VCaP (cell line): ENCODE measurements around the gene MIOX.

ENCODE experiments used
- H3K27ac ChIP-seq: fragments of 450-650 bp; 2 replicates; pipeline ENCODE4 v1.5.1; 2017
- TF ChIP-seq, protein P1 (sequence below): fragments of 450-650 bp; conservative IDR thresholded peaks from 2 replicates; pipeline ENCODE4 v1.5.1; 2017; ENCODE audit warnings: mild to moderate bottlenecking, moderate library complexity

The MIOX gene

DNA sequence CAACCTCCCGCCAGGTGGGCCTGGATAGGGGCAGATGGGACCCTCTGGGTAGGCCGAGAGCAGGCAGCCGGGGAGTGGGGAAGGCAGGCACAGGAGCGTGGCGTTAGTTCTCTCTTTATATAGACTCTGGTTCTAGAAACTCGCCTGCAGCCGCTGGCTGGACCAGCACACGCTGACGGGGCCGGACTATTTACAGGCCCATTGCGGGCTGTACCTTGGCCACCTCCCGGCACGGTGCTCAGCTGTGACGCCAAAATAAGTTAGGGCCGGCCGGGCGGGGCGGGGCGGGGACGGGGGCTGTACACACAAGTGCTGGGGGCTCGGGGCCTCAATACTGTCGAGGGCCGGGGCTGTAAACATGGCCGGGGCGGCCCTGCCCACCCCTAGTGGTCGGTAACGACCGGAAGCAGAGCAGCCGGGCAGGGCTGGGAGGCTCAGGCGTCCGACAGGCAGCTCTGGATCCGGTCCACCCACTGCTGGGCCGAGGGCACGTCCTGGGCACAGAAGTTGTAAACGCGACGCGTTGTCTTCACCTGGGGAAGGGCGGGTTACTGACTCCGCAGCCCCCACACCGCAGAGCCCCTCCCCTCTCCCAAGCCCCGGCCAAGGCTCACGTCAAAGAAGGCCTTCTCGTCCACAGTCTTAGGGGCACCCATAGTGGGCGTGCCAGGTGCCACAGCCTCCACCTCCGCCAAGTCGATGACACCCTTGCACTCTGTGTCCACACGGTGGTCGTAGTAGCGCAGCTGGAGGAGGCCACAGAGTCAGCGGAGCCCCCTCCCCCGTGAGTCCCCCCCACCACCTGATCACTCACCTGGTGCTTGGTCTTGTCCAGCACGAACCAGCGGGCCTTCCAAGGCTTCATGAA is 39.7 kb upstream of the MIOX start:
- TF ChIP-seq, protein P1, sequence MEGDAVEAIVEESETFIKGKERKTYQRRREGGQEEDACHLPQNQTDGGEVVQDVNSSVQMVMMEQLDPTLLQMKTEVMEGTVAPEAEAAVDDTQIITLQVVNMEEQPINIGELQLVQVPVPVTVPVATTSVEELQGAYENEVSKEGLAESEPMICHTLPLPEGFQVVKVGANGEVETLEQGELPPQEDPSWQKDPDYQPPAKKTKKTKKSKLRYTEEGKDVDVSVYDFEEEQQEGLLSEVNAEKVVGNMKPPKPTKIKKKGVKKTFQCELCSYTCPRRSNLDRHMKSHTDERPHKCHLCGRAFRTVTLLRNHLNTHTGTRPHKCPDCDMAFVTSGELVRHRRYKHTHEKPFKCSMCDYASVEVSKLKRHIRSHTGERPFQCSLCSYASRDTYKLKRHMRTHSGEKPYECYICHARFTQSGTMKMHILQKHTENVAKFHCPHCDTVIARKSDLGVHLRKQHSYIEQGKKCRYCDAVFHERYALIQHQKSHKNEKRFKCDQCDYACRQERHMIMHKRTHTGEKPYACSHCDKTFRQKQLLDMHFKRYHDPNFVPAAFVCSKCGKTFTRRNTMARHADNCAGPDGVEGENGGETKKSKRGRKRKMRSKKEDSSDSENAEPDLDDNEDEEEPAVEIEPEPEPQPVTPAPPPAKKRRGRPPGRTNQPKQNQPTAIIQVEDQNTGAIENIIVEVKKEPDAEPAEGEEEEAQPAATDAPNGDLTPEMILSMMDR = no peak
- H3K27ac ChIP-seq = no peak overlapping the region

GRCh38 chr22:50447576-50448551 is 38.8 kb upstream of the MIOX start:
- TF ChIP-seq, protein P1 = no peak
- H3K27ac ChIP-seq = no peak overlapping the region

DNA sequence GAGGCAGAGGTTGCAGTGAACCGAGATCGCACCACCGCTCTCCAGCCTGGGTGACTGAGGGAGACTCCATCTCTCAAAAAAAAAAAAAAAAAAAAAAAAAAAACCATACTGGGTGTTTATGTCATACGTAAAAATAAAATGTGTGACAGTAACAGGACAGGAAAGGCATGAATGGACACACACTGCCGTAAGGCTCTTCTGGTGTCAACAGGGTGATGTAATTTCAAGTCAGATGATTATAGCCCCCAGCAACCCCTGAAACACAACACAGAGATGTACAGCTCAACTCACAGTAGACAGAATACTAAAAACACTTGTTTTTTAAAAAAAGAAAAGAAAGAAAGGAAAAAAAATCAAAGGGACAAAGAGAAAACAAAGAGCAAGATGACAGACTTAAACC is 34.0 kb upstream of the MIOX start:
- TF ChIP-seq, protein P1 = no peak
- no peak overlapping the region for H3K27ac ChIP-seq

GRCh38 chr22:50454556-50455075 is 32.0 kb upstream of the MIOX start:
- TF ChIP-seq, protein P1 = no peak
- no peak overlapping the region for H3K27ac ChIP-seq

GRCh38 chr22:50455201-50455600 is 31.5 kb upstream of the MIOX start:
- TF ChIP-seq, protein P1 = no peak
- H3K27ac ChIP-seq = no peak overlapping the region

DNA sequence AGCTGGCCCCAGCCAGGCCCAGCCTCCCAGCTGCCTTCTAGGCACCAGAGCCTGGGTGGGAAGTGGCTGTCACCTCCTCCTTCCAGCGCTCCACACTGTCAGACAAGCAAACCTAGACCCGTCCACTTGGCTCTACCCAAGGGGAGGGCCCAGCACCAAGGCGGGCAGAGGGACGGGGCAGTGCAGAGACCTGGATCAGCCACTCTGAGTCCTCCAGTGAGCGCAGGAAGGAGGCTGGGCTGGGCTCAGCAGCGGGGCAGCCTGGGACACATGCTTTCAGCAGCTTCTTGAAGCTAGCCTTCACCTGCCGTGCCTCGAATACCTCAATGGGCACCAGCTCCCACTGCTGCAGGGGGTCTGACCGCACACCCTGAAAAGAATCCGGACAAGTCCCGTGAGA is 30.6 kb upstream of the MIOX start:
- TF ChIP-seq, protein P1 = no peak
- no peak overlapping the region for H3K27ac ChIP-seq
